HepG2 (cell line): ENCODE data around the gene SORL1-AS1.

Experiments used
- DZIP1 ChIP-seq: sonication (generic); formaldehyde crosslinking; IDR thresholded peaks from 2 replicates; pipeline ENCODE4 v1.5.0; 2020; ENCODE audit warnings: mild to moderate bottlenecking, missing genetic modification reagents
- KIAA2018 ChIP-seq: sonication (generic); formaldehyde crosslinking; IDR thresholded peaks from 2 replicates; pipeline ENCODE4 v1.5.0; 2020; ENCODE audit warnings: mild to moderate bottlenecking, missing genetic modification reagents, borderline replicate concordance

SORL1-AS1 gene

GRCh38 chr11:121444526-121444925 lies 8.2 kb downstream of the SORL1-AS1 start (continued):
- no peak for TF ChIP-seq KIAA2018 (CRISPR knock-in tag)
- TF ChIP-seq DZIP1 (CRISPR knock-in tag) = no peak
- TF ChIP-seq, all 625 proteins: peak for 0
